GM18498 (cell line): Measurements from ENCODE around the gene CXCR6.

Source experiments
- ATAC-seq: cut with Tn5 transposase; IDR thresholded peaks from one replicate; pipeline ENCODE4 v1.9.1; 2021; ENCODE audit warnings: mild to moderate bottlenecking, moderate library complexity; ENCODE audit not compliant: unreplicated experiment

CXCR6 gene

GRCh38 chr3:45946875-45947274 is 3.6 kb downstream of the CXCR6 start:
- no peak for ATAC-seq

DNA sequence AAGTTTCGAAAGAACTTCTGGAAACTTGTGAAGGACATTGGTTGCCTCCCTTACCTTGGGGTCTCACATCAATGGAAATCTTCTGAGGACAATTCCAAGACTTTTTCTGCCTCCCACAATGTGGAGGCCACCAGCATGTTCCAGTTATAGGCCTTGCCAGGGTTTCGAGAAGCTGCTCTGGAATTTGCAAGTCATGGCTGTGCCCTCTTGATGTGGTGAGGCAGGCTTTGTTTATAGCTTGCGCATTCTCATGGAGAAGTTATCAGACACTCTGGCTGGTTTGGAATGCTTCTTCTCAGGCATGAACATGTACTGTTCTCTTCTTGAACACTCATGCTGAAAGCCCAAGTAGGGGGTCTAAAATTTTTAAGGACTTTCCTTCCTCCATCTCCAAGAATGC is 4.1 kb downstream of the CXCR6 start:
- no peak for ATAC-seq

DNA sequence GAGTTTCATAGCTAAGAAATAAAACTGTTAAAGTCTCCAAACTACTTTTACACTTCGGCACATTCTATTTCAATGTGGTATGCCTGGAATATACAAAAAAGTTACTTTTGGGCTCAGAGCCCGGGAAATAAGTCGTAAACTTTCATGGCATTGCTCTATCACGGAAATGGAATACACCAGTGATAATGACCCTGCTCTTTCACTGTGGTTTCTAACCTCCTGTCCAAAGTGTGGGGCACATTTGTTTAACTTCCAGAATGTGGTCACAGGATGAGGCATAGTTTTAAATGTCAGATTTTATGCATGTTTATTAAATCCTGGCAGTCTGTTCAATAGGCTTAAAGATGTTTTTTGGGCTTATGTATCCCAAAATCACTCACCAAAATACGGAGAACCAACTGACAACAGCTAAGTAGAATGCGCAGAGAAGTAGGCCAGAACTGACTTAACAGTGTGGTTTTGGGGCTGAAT is 5.1 kb downstream of the CXCR6 start:
- ATAC-seq: no peak

- ATAC-seq: no peak
Measured at GRCh38 chr3:45948881-45949280, 5.6 kb downstream of the CXCR6 start.

GRCh38 chr3:45949432-45949831 is 6.2 kb downstream of the CXCR6 start:
- ATAC-seq: no peak

DNA sequence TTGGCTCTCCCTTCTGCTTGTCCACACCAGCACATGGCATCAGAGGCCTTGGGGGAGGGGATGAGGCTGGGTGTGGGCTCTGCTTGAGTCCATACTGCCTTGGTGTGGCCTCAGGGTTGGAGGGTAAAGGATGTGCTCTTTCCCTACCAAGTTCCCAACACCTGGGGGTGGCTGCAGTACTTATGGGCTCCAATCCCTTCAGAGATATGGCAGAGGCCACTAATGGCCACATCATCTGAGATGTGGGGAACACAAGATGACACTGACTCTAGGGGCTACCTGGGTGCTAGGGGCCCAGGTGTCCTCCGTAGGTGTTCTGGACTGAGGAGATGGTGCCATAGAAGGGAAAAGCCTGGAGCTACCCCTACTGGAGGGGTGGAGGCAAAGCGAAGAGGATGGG is 6.9 kb downstream of the CXCR6 start:
- no peak for ATAC-seq

DNA sequence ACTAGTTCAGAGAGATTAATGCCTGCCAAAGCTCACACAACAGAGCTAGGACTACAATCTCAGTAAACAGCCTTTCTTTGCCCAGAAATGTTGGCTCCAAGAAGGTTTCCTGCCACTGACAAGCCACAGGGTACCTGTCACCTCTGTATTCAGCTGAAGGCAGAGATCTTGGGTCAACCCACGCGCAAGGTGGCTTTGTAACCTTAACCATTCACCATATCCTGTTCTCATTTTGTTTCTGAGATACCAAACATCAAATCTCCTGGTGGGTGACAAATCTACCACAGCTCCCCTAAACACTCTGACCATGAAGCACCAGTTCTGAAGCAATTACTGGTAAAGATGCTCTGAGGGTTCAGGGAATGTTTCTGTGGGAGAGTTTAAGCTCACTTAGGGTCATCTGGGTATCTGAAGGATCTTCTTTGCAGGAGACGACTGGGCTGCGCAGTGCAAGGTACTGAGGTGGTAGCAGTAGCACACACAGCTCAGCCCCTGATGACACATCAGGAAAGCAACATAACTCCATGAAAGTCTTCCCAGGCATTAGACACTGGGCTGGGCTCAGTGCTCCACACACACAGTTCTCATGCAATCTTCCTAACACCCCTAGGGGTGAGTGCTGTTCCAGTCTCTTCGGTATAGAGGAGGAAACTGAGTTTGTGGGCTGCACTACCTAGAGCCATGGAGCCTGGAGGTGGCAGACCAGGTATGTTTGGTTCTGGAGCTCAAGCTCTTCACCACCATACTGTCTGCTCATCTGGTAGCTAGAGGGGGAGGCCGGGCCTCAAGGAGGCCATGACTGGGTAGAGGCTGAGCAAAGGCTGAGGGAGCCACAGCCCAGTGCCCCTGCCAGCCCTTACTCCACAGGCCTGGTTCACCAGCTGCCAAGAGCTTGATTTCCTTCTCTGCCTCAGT is 7.7 kb downstream of the CXCR6 start:
- no peak for ATAC-seq

GRCh38 chr3:45951946-45952345 is 8.7 kb downstream of the CXCR6 start:
- no peak for ATAC-seq

GRCh38 chr3:45952456-45952855 is 9.2 kb downstream of the CXCR6 start:
- ATAC-seq: no peak

DNA sequence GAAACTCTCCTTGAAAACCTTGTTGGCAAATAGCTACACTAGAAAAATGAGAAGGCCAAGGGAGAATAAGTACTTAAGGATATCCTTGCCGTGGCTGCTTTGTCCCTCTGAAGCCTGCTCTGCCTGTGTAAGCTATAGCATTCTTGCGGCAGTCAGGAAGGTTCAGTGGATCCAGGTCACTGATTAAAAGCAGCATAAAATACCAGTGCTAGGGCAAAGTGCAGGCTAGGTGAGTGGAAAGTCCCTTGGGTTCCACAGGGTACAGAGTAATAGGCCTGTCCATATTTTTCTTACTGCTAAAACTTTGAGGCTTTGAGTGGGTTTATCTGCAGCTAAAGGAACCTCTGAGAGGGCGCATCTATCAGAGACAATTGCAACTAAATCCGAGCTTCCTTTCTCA is 10.3 kb downstream of the CXCR6 start:
- ATAC-seq: no peak

GRCh38 chr3:45954306-45954705 is 11.0 kb downstream of the CXCR6 start:
- ATAC-seq: no peak

DNA sequence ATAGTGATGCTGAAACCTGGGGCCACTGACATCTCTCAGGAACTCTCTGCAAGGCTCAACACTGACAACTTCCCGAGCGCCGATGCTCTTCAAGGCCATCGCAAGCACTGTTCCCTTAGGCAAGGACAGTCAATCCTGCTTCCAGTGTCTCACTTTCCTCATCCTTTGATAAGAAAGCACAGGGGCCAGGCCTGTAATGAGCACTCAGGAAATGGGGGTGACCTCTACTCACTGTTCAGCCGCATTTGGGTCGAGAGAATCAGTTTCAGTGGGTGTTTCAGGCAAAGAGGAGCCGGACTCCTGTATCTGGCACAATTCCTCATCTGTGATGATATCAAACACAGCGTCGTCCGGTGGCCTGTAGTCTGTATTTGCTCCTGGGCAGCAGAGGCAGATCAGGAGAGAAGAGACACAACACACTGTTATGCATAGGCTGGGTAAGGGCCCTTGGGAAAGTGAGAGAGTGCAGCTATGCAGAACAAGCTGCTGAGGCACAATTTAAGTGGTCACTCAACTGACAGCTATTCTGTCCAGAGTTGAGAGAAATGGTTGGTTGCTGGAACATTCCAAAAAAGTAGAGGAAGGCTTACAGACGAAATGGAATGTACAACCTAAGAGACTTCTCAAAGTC is 11.9 kb downstream of the CXCR6 start:
- ATAC-seq: no peak

GRCh38 chr3:45955706-45956105 is 12.4 kb downstream of the CXCR6 start:
- no peak for ATAC-seq

DNA sequence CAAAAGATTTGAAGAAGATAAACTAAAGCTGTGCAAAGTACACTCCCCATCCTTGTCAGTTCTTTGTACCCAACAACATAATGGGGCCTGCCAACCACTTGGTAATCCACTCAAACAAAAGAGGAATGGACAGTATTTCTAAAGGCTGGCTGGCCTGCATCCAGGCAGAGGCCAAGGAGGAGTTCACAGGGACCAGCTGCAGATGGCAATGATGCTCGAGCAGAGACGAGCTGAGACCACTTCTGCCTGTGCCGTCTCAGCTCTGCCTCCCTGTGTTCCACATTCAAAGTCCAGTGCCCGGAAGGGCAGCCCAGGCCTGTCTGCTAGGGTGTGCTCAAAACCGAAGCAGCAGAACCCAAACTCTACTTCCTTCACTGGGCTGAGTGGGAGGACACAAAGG is 14.3 kb downstream of the CXCR6 start:
- ATAC-seq: no peak

- no peak for ATAC-seq
Measured at GRCh38 chr3:45958321-45958791, 15.1 kb downstream of the CXCR6 start.

GRCh38 chr3:45959201-45959600 is 15.9 kb downstream of the CXCR6 start:
- no peak for ATAC-seq

DNA sequence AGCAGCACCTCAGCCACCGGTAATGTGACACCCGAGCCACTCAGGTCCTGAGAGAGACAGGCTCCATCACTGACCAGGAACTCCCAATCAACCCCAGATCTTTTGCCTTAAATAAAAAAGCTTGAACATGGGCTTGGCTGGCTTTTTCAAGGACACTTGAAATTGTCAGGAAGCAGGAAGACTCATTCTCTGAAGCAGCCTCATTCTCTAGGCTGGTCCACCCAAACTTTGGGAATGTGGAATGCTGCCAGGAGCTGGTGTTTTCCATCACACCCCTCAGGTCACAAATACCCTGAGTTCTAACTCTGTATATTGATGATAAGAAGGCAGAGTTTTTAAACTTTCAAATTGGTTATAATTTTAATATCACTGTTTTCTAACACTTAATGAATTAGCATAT is 17.0 kb downstream of the CXCR6 start:
- ATAC-seq: no peak

- no peak for ATAC-seq
Measured at GRCh38 chr3:45962033-45962432, 18.8 kb downstream of the CXCR6 start.

GRCh38 chr3:45964139-45964538 is 20.9 kb downstream of the CXCR6 start:
- peak; percentile 58 for ATAC-seq

GRCh38 chr3:45965253-45965652 is 22.0 kb downstream of the CXCR6 start:
- ATAC-seq: no peak

- ATAC-seq: no peak
Measured at GRCh38 chr3:45965653-45966052, 22.4 kb downstream of the CXCR6 start.

- no peak for ATAC-seq
Measured at GRCh38 chr3:45966371-45966791, 23.1 kb downstream of the CXCR6 start.
